ENCODE data around the gene MED27. TPM values are rescaled to one million over a fixed set of nuclear protein-coding genes. Genes with fewer than 3 reads are reported as not detected.
"Not testable (repeated sequence)": the region's sequence is repeated elsewhere in the genome, so short reads cannot be mapped to it uniquely, and the experiment has no call there.

Gene MED27
- polyA plus RNA-seq, 1 donor = 20.1 TPM

GRCh38 chr9:132078699-132079356 is 839 bp downstream of the MED27 start:
- DNase-seq = no peak

GRCh38 chr9:132077881-132078698 is 1.6 kb downstream of the MED27 start:
- peak; percentile 59 for DNase-seq

GRCh38 chr9:132075853-132076252 is 3.8 kb downstream of the MED27 start:
- no peak for DNase-seq

- no peak for DNase-seq
Measured at GRCh38 chr9:132074736-132075135, 4.9 kb downstream of the MED27 start.

GRCh38 chr9:132071847-132072507 is 7.7 kb downstream of the MED27 start:
- DNase-seq = no peak

- DNase-seq = no peak
Measured at GRCh38 chr9:132069046-132069898, 10.4 kb downstream of the MED27 start.

- DNase-seq = no peak
Measured at GRCh38 chr9:132068605-132069004, 11.1 kb downstream of the MED27 start.

GRCh38 chr9:132066511-132066910 is 13.2 kb downstream of the MED27 start:
- no peak for DNase-seq

- DNase-seq = no peak
Measured at GRCh38 chr9:132066057-132066456, 13.6 kb downstream of the MED27 start.

- DNase-seq = no peak
Measured at GRCh38 chr9:132063281-132063680, 16.4 kb downstream of the MED27 start.

GRCh38 chr9:132062806-132063205 is 16.9 kb downstream of the MED27 start:
- no peak for DNase-seq

- no peak for DNase-seq
Measured at GRCh38 chr9:132061526-132061925, 18.1 kb downstream of the MED27 start.

- peak; percentile 34 for DNase-seq
Measured at GRCh38 chr9:132059361-132059760, 20.3 kb downstream of the MED27 start.

- DNase-seq = not testable (repeated sequence)
Measured at GRCh38 chr9:132058226-132058625, 21.4 kb downstream of the MED27 start.

GRCh38 chr9:132056717-132057560 is 22.7 kb downstream of the MED27 start:
- no peak for DNase-seq

GRCh38 chr9:132055756-132056155 is 23.9 kb downstream of the MED27 start:
- DNase-seq = no peak

GRCh38 chr9:132054024-132054423 is 25.6 kb downstream of the MED27 start:
- no peak for DNase-seq

GRCh38 chr9:132049900-132050299 is 29.8 kb downstream of the MED27 start:
- no peak for DNase-seq

GRCh38 chr9:132049323-132049882 is 30.3 kb downstream of the MED27 start:
- no peak for DNase-seq

- DNase-seq = no peak
Measured at GRCh38 chr9:132048201-132048600, 31.5 kb downstream of the MED27 start.

GRCh38 chr9:132046456-132046855 is 33.2 kb downstream of the MED27 start:
- no peak for DNase-seq
